Mesenchymal stem cell (in vitro differentiated cells and primary cell): ENCODE results near the gene KIRREL3.

Source experiments
- DNase-seq: peaks from one replicate; pipeline ENCODE4 v3.0.0-alpha.2; 2013
- H2AFZ ChIP-seq: one replicate; pipeline ENCODE4 v1.6.1; 2013; ENCODE audit warnings: low read depth, mild to moderate bottlenecking, control low read depth, inconsistent platforms, low read length, moderate library complexity
- H2AK5ac ChIP-seq: 2 replicates; pipeline ENCODE4 v1.6.1; 2013; ENCODE audit warnings: low read length, moderate library complexity, mild to moderate bottlenecking, inconsistent platforms; ENCODE audit not compliant: severe bottlenecking
- H2BK120ac ChIP-seq: one replicate; pipeline ENCODE4 v1.6.1; 2013; ENCODE audit warnings: low read depth, mild to moderate bottlenecking, inconsistent platforms, low read length, moderate library complexity
- H2BK12ac ChIP-seq, 2 experiments: one replicate each; pipeline ENCODE4 v1.6.1; 2013; ENCODE audit warnings: inconsistent platforms in 2 of 2, low read length in 2 of 2, mild to moderate bottlenecking in 2 of 2, moderate library complexity in 2 of 2, control low read depth in 1 of 2
- H2BK15ac ChIP-seq: one replicate; pipeline ENCODE4 v1.6.1; 2013; ENCODE audit warnings: mild to moderate bottlenecking, low read depth, inconsistent platforms; ENCODE audit not compliant: poor library complexity, severe bottlenecking
- H2BK5ac ChIP-seq: 2 replicates; pipeline ENCODE4 v1.6.1; 2013; ENCODE audit warnings: low read depth, mild to moderate bottlenecking, low read length, control low read depth, inconsistent platforms; ENCODE audit not compliant: poor library complexity, severe bottlenecking
- H3K14ac ChIP-seq, 2 experiments: one replicate each; pipeline ENCODE4 v1.6.1; 2013; ENCODE audit warnings: inconsistent platforms in 2 of 2, low read length in 2 of 2, control low read depth in 1 of 2, mild to moderate bottlenecking in 1 of 2, moderate library complexity in 1 of 2
- H3K18ac ChIP-seq, 2 experiments: one replicate each; pipeline ENCODE4 v1.6.1; 2013; ENCODE audit warnings: inconsistent platforms in 2 of 2, low read length in 2 of 2, control low read depth in 1 of 2, low read depth in 1 of 2, mild to moderate bottlenecking in 1 of 2
- H3K23ac ChIP-seq, 2 experiments: one replicate each; pipeline ENCODE4 v1.6.1; 2013; ENCODE audit warnings: inconsistent platforms in 2 of 2, low read length in 2 of 2, mild to moderate bottlenecking in 2 of 2, moderate library complexity in 2 of 2, control low read depth in 1 of 2
- H3K27ac ChIP-seq: 2 replicates; pipeline ENCODE4 v1.5.1; 2013; ENCODE audit warnings: mild to moderate bottlenecking, moderate library complexity, low read length, control low read depth, inconsistent platforms; ENCODE audit not compliant: poor library complexity, severe bottlenecking
- H3K27me3 ChIP-seq, 2 experiments: 2 replicates each; pipeline versions ENCODE4 v1.6.1 to v1.7.0; 2013; ENCODE audit warnings: low read length in 2 of 2, mild to moderate bottlenecking in 2 of 2, moderate library complexity in 2 of 2, control low read depth in 1 of 2, inconsistent platforms in 1 of 2; ENCODE audit not compliant: control insufficient read depth in 1 of 2, insufficient read depth in 1 of 2
- H3K36me3 ChIP-seq, 2 experiments: 2 replicates each; pipeline versions ENCODE4 v1.6.1 to v1.7.0; 2013; ENCODE audit warnings: low read length in 2 of 2, control low read depth in 1 of 2, inconsistent platforms in 1 of 2, low read depth in 1 of 2, mild to moderate bottlenecking in 1 of 2; ENCODE audit not compliant: insufficient read depth in 2 of 2, control insufficient read depth in 1 of 2
- H3K4ac ChIP-seq, 2 experiments: one replicate each; pipeline ENCODE4 v1.6.1; 2013; ENCODE audit warnings: inconsistent platforms in 2 of 2, low read length in 2 of 2, mild to moderate bottlenecking in 2 of 2, moderate library complexity in 2 of 2, control low read depth in 1 of 2, low read depth in 1 of 2
- H3K4me1 ChIP-seq: 2 replicates; pipeline ENCODE4 v1.6.1; 2013; ENCODE audit warnings: low read depth, low read length, control low read depth; ENCODE audit not compliant: control insufficient read depth, insufficient read depth
- H3K4me2 ChIP-seq: 2 replicates; pipeline ENCODE4 v1.6.1; 2013; ENCODE audit warnings: low read length, mild to moderate bottlenecking, inconsistent platforms; ENCODE audit not compliant: poor library complexity, severe bottlenecking
- H3K4me3 ChIP-seq, 2 experiments: 2 replicates each; pipeline versions ENCODE4 v1.5.1 to v1.7.0; 2013; ENCODE audit warnings: low read length in 2 of 2, mild to moderate bottlenecking in 2 of 2, control low read depth in 1 of 2, low read depth in 1 of 2; ENCODE audit not compliant: insufficient read depth in 1 of 2
- H3K79me1 ChIP-seq: replicated peaks from 2 replicates; pipeline ENCODE4 v1.6.1; 2013; ENCODE audit warnings: mild to moderate bottlenecking, control low read depth, low read length, inconsistent platforms; ENCODE audit not compliant: poor library complexity, severe bottlenecking
- H3K9ac ChIP-seq: 2 replicates; pipeline ENCODE4 v1.7.0; 2013; ENCODE audit warnings: mild to moderate bottlenecking, low read length, moderate library complexity
- H3K9me3 ChIP-seq: 2 replicates; pipeline ENCODE4 v1.7.0; 2013; ENCODE audit warnings: mild to moderate bottlenecking, low read length; ENCODE audit not compliant: control insufficient read depth
- H4K8ac ChIP-seq: one replicate; pipeline ENCODE4 v1.6.1; 2013; ENCODE audit warnings: inconsistent platforms, mild to moderate bottlenecking, low read length, moderate library complexity
- H4K91ac ChIP-seq: one replicate; pipeline ENCODE4 v1.6.1; 2013; ENCODE audit warnings: mild to moderate bottlenecking, low read length, inconsistent platforms
- WGBS: methylation state at CpG from one replicate; pipeline ENCODE4 v1.1.7; 2013; ENCODE audit warnings: mixed read lengths; 5-methylcytosine and 5-hydroxymethylcytosine counted together

Gene KIRREL3

DNA sequence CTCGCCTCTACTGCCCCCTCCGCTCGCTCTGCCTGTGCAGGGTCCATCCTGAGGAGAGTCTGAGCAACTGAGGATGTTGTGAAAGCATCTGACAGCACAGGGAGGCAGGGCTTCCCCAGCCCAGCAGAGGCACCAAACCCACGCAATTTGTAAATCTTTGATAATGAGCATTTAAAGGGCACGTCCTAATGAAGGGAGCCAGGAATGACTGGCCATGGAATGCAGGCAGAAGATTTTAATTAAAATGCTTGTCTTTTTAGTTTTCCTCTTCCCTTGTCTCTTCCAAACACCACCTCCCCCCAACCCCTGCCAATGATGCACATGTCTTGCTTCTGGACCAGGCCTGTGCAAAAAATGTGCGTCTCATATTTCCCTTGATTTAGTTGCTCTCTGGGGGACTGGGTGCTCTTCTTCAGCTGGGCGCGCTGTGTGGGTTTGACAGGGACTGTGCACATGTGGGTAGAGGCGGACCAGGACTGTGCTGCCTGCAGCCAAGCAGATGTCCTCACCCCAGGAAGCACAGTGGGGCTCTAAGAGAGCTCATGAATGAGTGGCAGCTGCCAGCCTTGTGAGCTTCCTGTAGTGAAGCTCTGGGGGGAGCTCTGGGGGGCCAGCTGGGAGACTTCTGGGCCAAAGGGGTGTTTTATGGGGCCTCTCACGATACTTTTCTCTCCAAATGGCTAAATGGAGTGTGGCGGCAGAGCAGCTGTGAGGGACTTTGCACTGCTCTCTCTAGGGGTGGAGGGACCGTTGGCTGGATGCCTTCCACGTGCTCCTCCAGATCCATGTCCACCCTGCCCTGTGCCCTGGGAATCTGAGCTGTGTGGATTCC, 371.6 kb downstream of the KIRREL3 start:
- no peak overlapping the region for H3K27ac ChIP-seq
- no peak overlapping the region for H4K8ac ChIP-seq
- DNase-seq: no peak
- H3K4me3 ChIP-seq: no peak overlapping the region
- H3K9me3 ChIP-seq: no peaks in the 10 kb centered on the region
- peaks cover 0 to 2% of the 10 kb centered on the region in 2 experiments for H3K27me3 ChIP-seq
- no peak overlapping the region for H2BK15ac ChIP-seq
- H3K79me1 ChIP-seq: peaks cover 1% of the 10 kb centered on the region
- H3K36me3 ChIP-seq: no peaks in the 10 kb centered on the region
- H4K91ac ChIP-seq: no peak overlapping the region
- H3K23ac ChIP-seq: no peak overlapping the region
- no peak overlapping the region for H2AK5ac ChIP-seq
- H3K9ac ChIP-seq: no peak overlapping the region
- H3K18ac ChIP-seq: no peak overlapping the region
- no peak overlapping the region for H2BK12ac ChIP-seq
- no peak overlapping the region for H3K4ac ChIP-seq
- no peak overlapping the region for H2BK120ac ChIP-seq
- H2BK5ac ChIP-seq: no peak overlapping the region
- no peak overlapping the region for H3K14ac ChIP-seq
- WGBS: 69% methylated on average over 12 of the region's 13 CpGs
- H3K4me1 ChIP-seq: no peaks in the 10 kb centered on the region
- H3K4me2 ChIP-seq: no peak overlapping the region
- H2AFZ ChIP-seq: no peak overlapping the region

DNA sequence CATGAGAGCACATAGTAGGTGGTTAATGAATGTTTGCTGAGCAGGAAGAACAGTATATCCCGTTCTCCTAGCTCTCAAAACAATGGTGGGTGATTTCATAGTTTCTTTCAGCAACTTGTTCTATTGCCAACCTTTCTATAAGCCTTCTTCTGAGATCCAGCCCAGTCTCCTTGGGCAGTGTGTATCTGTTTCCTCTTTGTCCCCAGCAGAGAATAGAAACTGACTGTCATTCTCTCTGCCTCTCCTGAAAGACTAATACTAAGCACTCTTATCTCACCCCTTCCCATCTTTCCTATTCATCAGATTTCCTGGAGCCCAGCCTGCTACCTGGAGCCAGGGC, 372.1 kb downstream of the KIRREL3 start:
- DNase-seq: no peak
- WGBS: 56% methylated on average over 1 of the region's 1 CpG
- H2BK120ac ChIP-seq: no peak overlapping the region

DNA sequence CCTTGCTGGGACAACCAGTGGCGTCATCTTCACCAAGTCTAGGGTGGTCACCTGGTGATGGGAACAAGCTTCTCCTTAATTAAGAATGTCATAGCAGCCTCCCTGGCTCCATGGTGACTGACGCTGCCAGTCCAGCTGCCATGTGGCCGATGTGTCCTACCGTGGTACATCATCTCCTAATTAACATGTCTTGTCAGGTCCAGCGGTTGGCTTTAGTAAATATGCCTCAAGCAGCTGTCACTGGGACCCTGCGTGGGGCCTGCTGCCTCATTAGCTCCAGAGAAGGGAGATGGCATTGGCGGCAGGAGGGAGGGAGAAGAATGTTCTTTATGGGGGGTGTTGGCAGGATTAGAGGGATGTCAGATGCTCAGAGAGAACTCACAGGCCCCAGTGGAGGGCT, 373.1 kb downstream of the KIRREL3 start:
- Histone ChIP-seq H3K23ac (no peak overlapping the region), H2AFZ (no peak overlapping the region), H3K4ac (no peak overlapping the region), H2BK15ac (no peak overlapping the region), H4K91ac (no peak overlapping the region), H3K4me1 (no peaks in the 10 kb centered on the region), H3K18ac (no peak overlapping the region), H3K4me2 (no peak overlapping the region), H3K14ac (no peak overlapping the region), H3K4me3 (no peak overlapping the region), H3K36me3 (no peaks in the 10 kb centered on the region), H3K27ac (no peak overlapping the region), H2BK120ac (no peak overlapping the region), H2AK5ac (no peak overlapping the region), H2BK12ac (no peak overlapping the region), H4K8ac (no peak overlapping the region), H3K9ac (no peak overlapping the region), H3K9me3 (no peaks in the 10 kb centered on the region), H3K79me1 (no peaks in the 10 kb centered on the region), H3K27me3 (no peaks in the 10 kb centered on the region), H2BK5ac (no peak overlapping the region)
- DNase-seq: no peak
- 82% methylated on average over 7 of the region's 7 CpGs for WGBS

More for the DNA sequence above, 372.1 kb downstream of the KIRREL3 start:
- no peak overlapping the region for H2AFZ ChIP-seq
- H3K4ac ChIP-seq: no peak overlapping the region
- no peak overlapping the region for H3K18ac ChIP-seq
- no peak overlapping the region for H2BK5ac ChIP-seq
- H4K8ac ChIP-seq: no peak overlapping the region
- no peaks in the 10 kb centered on the region for H3K4me1 ChIP-seq
- H3K23ac ChIP-seq: no peak overlapping the region
- H3K14ac ChIP-seq: no peak overlapping the region
- no peak overlapping the region for H2BK15ac ChIP-seq
- H3K36me3 ChIP-seq: no peaks in the 10 kb centered on the region
- H2BK12ac ChIP-seq: no peak overlapping the region
- no peaks in the 10 kb centered on the region for H3K9me3 ChIP-seq
- H3K27me3 ChIP-seq: no peaks in the 10 kb centered on the region
- H3K79me1 ChIP-seq: no peaks in the 10 kb centered on the region
- H3K9ac ChIP-seq: no peak overlapping the region
- H2AK5ac ChIP-seq: no peak overlapping the region
- H3K27ac ChIP-seq: no peak overlapping the region
- no peak overlapping the region for H3K4me3 ChIP-seq
- no peak overlapping the region for H3K4me2 ChIP-seq
- no peak overlapping the region for H4K91ac ChIP-seq

DNA sequence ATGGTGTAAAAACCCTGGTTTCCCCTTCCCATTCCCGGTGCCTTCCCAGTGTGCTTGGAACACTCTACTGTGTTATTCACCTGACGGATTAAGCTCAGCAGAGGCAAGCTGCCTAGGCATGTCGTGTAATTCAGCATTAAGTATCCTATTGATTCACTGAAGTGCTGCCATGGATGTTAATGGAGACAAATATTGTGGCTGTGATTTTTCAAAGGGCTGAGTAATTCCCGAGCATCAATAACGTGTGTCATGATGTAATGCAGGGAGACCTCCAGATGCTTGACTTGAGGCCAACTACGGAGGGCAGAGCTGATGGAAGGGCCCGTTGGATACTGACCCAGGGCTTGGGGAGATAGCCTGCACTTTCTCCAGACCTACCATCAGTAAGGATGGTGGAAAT, 376.1 kb downstream of the KIRREL3 start:
- no peak overlapping the region for H4K8ac ChIP-seq
- H3K4me3 ChIP-seq: no peak overlapping the region

More for the DNA sequence above, 376.1 kb downstream of the KIRREL3 start:
- Histone ChIP-seq H3K14ac (no peak overlapping the region), H2BK15ac (no peak overlapping the region), H3K4ac (no peak overlapping the region), H2BK5ac (no peak overlapping the region), H2AFZ (no peak overlapping the region), H3K4me1 (no peaks in the 10 kb centered on the region), H3K4me2 (no peak overlapping the region), H3K9ac (no peak overlapping the region), H3K36me3 (no peaks in the 10 kb centered on the region), H3K23ac (no peak overlapping the region), H3K18ac (no peak overlapping the region), H3K27me3 (no peaks in the 10 kb centered on the region), H2BK120ac (no peak overlapping the region), H3K27ac (no peak overlapping the region), H2AK5ac (no peak overlapping the region), H2BK12ac (no peak overlapping the region), H3K79me1 (no peaks in the 10 kb centered on the region), H4K91ac (no peak overlapping the region), H3K9me3 (no peaks in the 10 kb centered on the region)
- DNase-seq: no peak
- 68% methylated on average over 7 of the region's 7 CpGs for WGBS
